Stimulated activated effector memory CD8-positive, alpha-beta T cell treated with anti-CD3 and anti-CD28 coated beads, Interleukin-12 subunit alpha, Interleukin-12 subunit beta, amount 100 ng/mL, for 72 hours (primary cell): ENCODE results near the gene HTR6.

Experiments used
- ATAC-seq: fragments of 150-1000 bp; cut with Tn5 transposase; 2 replicates; pipeline ENCODE4 v1.10.0; 2021
- DNase-seq, 2 donors: peaks; one replicate each; pipeline ENCODE4 v3.0.0; 2021 to 2022; ENCODE audit warnings: low spot score in 2 of 2
- H3K27ac Mint-ChIP-seq: one replicate; pipeline ENCODE4 v1.8.0; 2022; ENCODE audit warnings: mild to moderate bottlenecking, mixed read lengths
- H3K36me3 Mint-ChIP-seq: one replicate; pipeline ENCODE4 v1.8.0; 2022; ENCODE audit warnings: mild to moderate bottlenecking, mixed read lengths
- H3K4me1 Mint-ChIP-seq: one replicate; pipeline ENCODE4 v1.8.0; 2022; ENCODE audit warnings: mixed read lengths
- H3K4me3 Mint-ChIP-seq: one replicate; pipeline ENCODE4 v1.8.0; 2022; ENCODE audit warnings: mild to moderate bottlenecking, mixed read lengths
- H3K9me3 Mint-ChIP-seq: one replicate; pipeline ENCODE4 v1.8.0; 2022; ENCODE audit warnings: mixed read lengths

Gene HTR6

DNA sequence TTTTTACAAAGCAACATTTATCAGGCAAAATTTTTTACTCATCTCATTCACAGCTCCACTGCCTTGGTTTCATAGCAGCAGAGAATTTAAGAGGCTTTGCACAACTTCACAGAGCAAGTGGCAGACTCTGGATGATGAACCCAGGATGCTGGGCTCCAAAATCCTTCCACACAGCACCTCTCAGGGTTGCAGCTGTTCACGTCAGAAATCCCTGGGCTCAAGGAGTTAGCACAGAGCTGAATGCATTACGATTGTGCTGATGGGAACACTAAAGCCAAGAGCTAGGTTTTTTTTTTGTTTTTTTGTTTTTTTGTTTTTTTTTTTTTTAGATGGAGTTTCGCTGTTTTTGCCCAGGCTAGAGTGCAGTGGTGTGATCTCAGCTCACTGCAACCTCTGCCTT, 2.4 kb upstream of the HTR6 start:
- peaks cover 28% of the 10 kb centered on the region for H3K4me1 Mint-ChIP-seq
- no peaks in the 10 kb centered on the region for H3K9me3 Mint-ChIP-seq
- no peak overlapping the region for H3K27ac Mint-ChIP-seq
- H3K4me3 Mint-ChIP-seq = no peak overlapping the region
- DNase-seq = no peak
- no peak for ATAC-seq
- peaks cover 10% of the 10 kb centered on the region for H3K36me3 Mint-ChIP-seq

DNA sequence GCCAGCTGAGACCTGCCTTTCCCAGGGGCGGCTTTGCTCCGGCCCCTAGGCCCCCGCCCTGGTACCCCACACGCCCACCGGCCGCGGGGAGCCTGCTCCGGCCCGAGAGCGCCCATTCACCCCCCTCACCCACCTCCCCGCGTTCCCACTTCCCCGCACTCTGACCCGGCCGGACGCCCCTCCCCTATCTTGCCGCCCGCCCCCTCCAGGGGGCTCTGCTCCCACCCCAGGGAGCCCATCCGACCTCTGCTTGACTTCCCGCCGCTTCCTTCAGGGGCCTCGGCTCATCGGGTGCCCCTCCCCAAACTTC, 466 bp downstream of the HTR6 start:
- Mint-ChIP-seq H3K4me3 (peak overlapping the region; percentile 64), H3K36me3 (no peaks in the 10 kb centered on the region), H3K4me1 (peaks cover 12% of the 10 kb centered on the region), H3K9me3 (no peaks in the 10 kb centered on the region), H3K27ac (no peak overlapping the region)
- no peak for ATAC-seq
- no peak for DNase-seq

DNA sequence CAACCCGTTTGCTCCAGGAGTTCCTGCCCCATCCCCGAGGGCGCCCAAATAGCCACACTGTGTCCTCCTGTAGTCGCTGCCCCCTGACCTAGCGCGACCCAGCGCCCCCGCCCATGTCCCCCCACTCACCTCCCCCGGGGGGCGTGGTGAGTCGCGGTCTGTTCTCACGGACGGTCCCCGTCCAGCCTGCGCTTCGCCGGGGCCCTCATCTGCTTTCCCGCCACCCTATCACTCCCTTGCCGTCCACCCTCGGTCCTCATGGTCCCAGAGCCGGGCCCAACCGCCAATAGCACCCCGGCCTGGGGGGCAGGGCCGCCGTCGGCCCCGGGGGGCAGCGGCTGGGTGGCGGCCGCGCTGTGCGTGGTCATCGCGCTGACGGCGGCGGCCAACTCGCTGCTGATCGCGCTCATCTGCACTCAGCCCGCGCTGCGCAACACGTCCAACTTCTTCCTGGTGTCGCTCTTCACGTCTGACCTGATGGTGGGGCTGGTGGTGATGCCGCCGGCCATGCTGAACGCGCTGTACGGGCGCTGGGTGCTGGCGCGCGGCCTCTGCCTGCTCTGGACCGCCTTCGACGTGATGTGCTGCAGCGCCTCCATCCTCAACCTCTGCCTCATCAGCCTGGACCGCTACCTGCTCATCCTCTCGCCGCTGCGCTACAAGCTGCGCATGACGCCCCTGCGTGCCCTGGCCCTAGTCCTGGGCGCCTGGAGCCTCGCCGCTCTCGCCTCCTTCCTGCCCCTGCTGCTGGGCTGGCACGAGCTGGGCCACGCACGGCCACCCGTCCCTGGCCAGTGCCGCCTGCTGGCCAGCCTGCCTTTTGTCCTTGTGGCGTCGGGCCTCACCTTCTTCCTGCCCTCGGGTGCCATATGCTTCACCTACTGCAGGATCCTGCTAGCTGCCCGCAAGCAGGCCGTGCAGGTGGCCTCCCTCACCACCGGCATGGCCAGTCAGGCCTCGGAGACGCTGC, 1.1 kb downstream of the HTR6 start:
- H3K27ac Mint-ChIP-seq = no peak overlapping the region
- peak overlapping the region; percentile 64 for H3K4me3 Mint-ChIP-seq
- ATAC-seq = no peak
- no peaks in the 10 kb centered on the region for H3K36me3 Mint-ChIP-seq
- DNase-seq = no peak
- H3K9me3 Mint-ChIP-seq = no peaks in the 10 kb centered on the region
- H3K4me1 Mint-ChIP-seq = peaks cover 12% of the 10 kb centered on the region

DNA sequence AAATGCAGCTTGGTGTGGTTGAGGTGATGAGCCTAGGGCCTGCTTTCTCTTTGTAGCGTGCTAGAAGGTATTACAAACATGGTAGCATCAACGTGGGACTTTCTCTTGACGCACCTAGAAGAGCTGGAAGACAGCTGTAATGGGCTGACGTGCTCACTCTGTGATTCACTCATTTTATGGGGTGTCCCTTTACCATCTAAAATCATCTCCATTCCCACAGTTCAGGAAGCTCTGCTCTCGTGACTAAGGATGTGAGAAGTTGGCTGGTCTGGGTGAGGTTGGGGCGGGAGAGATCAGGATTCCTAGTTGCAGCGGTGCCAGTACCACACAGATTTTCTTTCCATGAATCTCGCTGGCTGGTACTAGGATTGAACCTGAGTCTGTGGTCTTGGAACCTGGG, 4.2 kb downstream of the HTR6 start:
- no peaks in the 10 kb centered on the region for H3K36me3 Mint-ChIP-seq
- no peak for ATAC-seq
- no peak overlapping the region for H3K27ac Mint-ChIP-seq
- H3K4me3 Mint-ChIP-seq = no peak overlapping the region
- no peaks in the 10 kb centered on the region for H3K9me3 Mint-ChIP-seq
- DNase-seq = no peak
- peaks cover 12% of the 10 kb centered on the region for H3K4me1 Mint-ChIP-seq

DNA sequence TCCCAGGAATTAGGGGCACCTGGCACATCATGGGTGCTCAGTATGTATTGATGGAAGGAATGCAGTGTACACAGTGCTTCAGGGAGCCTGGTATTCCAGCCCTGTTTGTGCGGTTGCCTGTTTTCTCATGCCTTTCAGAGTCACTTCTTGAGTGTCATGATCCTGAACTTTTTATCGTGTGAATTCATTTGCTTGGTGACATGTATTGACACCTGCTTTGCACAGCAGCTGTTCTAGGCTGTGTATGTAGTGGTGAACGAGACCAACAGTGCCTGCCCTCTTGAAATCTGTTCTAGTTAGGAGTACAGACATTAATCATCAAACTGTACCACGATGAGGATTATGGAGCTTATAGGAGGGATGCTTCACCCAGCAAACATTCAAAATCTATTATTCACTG, 6.1 kb downstream of the HTR6 start:
- Mint-ChIP-seq H3K36me3 (no peaks in the 10 kb centered on the region), H3K27ac (no peak overlapping the region), H3K4me1 (peaks cover 5% of the 10 kb centered on the region), H3K9me3 (no peaks in the 10 kb centered on the region), H3K4me3 (no peak overlapping the region)
- DNase-seq (no peak), ATAC-seq (no peak)

DNA sequence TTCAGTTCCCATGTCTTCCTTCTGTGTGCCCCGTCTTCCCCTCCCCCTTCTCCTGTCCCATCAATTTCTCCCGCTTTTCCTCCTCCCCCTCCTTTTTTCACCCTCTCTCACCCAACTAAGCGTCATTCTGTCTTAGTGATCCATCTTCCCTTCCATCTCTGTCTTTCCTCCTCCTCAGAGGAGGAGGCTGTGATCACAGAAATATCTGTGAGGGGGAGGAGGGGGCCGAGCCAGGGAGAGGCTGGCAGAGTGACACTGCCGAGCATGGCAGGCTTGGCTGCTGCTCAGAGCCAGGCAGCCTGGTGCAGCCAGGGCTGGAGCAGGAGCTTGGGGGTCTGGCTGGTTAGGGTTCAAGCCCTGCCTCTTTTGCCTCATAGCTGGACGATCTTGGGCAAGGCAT, 7.6 kb downstream of the HTR6 start:
- H3K4me1 Mint-ChIP-seq = no peaks in the 10 kb centered on the region
- DNase-seq (no peak), ATAC-seq (no peak)
- H3K27ac Mint-ChIP-seq = no peak overlapping the region
- no peak overlapping the region for H3K4me3 Mint-ChIP-seq
- no peaks in the 10 kb centered on the region for H3K36me3 Mint-ChIP-seq
- no peaks in the 10 kb centered on the region for H3K9me3 Mint-ChIP-seq

DNA sequence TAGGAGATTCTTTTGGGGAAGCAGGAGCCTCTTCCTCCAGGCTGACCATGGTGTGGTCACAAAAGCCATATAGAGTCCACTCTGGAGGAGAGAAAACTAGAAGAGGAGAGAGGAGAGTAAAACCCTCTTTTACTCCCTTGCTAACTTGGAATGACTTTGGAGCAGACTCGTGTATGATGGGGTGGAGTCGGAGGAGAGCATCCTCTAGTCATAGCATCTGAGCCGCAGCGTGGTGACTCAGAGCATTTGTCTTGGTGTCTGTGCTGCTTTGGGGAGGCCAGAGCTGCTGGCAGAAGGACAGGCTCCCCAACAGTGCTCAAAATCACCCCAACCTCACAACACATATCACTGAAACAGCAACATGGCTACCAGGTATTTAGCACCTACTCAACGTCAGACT, 11.1 kb downstream of the HTR6 start:
- DNase-seq (no peak), ATAC-seq (no peak)
- H3K9me3 Mint-ChIP-seq = no peaks in the 10 kb centered on the region

DNA sequence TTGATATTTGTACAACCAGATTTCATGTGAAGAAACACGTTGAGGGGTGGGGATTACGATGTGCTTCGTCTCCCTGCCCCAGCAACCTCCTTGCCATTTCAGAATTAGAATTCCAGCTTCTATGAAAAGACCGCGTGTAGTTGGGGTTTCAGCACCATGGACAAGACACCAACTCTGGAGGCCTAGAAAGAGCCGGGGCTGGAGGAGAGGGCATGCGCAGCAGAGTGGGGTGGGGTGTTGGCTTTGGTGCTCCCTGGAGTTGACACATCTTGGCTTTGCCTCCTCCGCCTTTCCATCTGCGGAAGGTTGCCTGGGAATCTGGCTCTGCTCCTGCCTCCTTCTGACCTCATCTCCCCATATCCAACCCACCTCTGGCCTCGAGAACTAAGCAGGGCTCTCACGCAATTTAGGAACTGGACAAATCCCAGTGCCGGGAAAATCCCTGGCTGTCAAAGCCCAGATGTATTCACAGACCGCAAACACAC, 11.8 kb downstream of the HTR6 start:
- Mint-ChIP-seq H3K27ac (no peak overlapping the region), H3K36me3 (no peaks in the 10 kb centered on the region), H3K4me1 (no peaks in the 10 kb centered on the region), H3K4me3 (no peak overlapping the region), H3K9me3 (no peaks in the 10 kb centered on the region)
- DNase-seq (no peak), ATAC-seq (no peak)

More for the DNA sequence above, 11.1 kb downstream of the HTR6 start:
- Mint-ChIP-seq H3K4me1 (no peaks in the 10 kb centered on the region), H3K36me3 (no peaks in the 10 kb centered on the region), H3K27ac (no peak overlapping the region), H3K4me3 (no peak overlapping the region)

DNA sequence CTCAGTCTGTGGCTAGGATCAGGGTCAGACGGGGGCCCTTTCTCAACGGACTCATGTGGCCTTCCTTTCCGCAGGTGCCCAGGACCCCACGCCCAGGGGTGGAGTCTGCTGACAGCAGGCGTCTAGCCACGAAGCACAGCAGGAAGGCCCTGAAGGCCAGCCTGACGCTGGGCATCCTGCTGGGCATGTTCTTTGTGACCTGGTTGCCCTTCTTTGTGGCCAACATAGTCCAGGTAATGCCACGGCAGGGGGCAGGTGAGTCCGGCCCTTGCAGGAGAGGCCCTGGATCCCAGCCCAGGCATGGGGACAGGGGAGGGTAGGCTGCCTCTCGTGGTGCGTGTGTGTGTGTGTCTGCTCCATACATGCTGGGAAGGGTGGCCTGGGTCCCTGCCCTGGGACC, 13.8 kb downstream of the HTR6 start:
- no peak overlapping the region for H3K4me3 Mint-ChIP-seq
- DNase-seq (no peak), ATAC-seq (no peak)
- no peaks in the 10 kb centered on the region for H3K9me3 Mint-ChIP-seq
- no peaks in the 10 kb centered on the region for H3K36me3 Mint-ChIP-seq
- no peaks in the 10 kb centered on the region for H3K4me1 Mint-ChIP-seq
- H3K27ac Mint-ChIP-seq = no peak overlapping the region

DNA sequence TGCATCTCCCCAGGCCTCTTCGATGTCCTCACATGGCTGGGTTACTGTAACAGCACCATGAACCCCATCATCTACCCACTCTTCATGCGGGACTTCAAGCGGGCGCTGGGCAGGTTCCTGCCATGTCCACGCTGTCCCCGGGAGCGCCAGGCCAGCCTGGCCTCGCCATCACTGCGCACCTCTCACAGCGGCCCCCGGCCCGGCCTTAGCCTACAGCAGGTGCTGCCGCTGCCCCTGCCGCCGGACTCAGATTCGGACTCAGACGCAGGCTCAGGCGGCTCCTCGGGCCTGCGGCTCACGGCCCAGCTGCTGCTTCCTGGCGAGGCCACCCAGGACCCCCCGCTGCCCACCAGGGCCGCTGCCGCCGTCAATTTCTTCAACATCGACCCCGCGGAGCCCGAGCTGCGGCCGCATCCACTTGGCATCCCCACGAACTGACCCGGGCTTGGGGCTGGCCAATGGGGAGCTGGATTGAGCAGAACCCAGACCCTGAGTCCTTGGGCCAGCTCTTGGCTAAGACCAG, 14.3 kb downstream of the HTR6 start:
- Mint-ChIP-seq H3K9me3 (no peaks in the 10 kb centered on the region), H3K4me3 (no peak overlapping the region), H3K36me3 (no peaks in the 10 kb centered on the region), H3K27ac (no peak overlapping the region), H3K4me1 (no peaks in the 10 kb centered on the region)
- ATAC-seq = no peak
- DNase-seq = no peak

DNA sequence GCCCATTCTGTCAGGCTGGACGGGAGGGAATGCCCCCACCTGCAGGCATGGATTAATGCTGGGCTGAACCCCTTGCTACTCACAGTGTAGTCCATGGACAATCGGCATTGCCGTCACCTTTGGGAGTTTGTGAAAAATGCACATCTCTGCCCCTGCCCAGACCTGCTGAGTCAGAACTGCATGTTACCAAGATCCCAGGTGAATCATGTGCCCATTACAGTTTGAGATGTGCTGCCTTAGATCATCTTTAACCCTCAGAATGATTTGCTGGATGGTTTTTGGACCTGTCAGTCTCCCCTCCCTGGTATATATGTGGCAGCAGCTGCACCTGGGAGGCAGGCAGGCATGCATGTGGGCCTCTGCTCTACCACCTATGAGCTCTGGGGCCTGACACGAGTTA, 15.0 kb downstream of the HTR6 start:
- Mint-ChIP-seq H3K27ac (no peak overlapping the region), H3K4me3 (no peak overlapping the region), H3K9me3 (no peaks in the 10 kb centered on the region), H3K36me3 (no peaks in the 10 kb centered on the region), H3K4me1 (no peaks in the 10 kb centered on the region)
- DNase-seq = no peak
- no peak for ATAC-seq

DNA sequence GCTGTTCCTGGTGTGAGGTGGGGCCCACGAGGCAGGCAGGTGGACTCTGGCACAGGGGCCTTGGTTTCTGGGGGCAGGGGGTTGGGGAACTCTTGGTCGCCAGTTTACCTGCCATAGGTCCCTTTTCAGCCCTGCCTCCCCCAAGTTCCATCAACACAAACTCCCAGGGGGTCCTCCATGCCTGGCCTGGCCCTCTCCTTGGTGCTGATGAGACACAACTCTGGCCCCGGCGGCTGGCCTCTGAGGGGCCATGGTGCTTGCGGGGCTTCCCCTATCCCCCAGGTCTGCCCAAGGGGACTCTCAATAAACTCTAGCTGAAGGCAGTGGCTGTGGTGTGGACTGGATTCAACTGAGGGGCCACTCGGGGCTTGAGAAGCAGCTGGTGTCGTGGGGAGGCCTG, 16.0 kb downstream of the HTR6 start:
- ATAC-seq = no peak
- Mint-ChIP-seq H3K27ac (no peak overlapping the region), H3K9me3 (no peaks in the 10 kb centered on the region), H3K4me1 (no peaks in the 10 kb centered on the region), H3K36me3 (no peaks in the 10 kb centered on the region), H3K4me3 (no peak overlapping the region)
- no peak for DNase-seq

DNA sequence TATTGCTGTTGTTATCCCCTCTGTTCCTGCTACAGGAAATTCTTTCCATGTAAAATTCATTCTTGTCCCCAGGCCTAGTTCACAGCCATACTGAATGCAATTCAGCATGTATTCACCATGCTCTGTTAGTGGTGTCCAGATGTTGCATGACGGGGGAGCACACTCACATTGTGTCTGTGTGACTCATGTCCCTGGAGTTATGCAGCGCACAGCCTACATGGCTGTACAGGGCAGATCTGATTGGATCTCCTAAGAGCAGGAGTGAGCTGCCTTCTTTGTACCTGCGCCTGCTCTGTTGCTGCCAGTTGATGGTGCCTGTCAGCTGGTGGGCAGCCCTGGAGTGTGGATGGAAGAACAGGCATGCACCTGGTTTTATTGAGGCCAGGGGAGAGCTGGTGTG, 17.6 kb downstream of the HTR6 start:
- no peak overlapping the region for H3K27ac Mint-ChIP-seq
- DNase-seq (no peak), ATAC-seq (no peak)
- H3K4me3 Mint-ChIP-seq = no peak overlapping the region
- H3K4me1 Mint-ChIP-seq = peaks cover under 1% of the 10 kb centered on the region
- no peaks in the 10 kb centered on the region for H3K9me3 Mint-ChIP-seq
- no peaks in the 10 kb centered on the region for H3K36me3 Mint-ChIP-seq

DNA sequence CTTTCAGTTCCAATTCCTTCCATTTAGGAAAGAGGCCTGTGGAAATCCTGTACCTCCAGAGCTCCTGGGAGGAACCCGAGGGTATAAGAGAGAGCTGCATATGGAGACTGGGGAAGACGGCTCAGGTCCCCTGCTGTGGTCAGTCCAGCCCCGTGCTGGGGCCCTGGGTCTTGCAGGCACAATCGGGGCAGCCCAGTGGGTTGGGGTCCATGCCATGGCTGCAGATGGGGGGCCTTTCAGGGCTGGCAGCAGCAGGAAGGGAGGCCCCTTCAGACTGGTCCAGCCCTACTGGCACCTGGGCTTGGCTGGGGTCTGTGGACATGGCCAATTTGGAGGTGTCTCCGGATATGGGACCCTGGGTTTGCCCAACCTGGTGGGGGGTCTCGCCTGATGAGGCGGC, 18.2 kb downstream of the HTR6 start:
- no peak for ATAC-seq
- Mint-ChIP-seq H3K27ac (no peak overlapping the region), H3K4me3 (no peak overlapping the region)

DNA sequence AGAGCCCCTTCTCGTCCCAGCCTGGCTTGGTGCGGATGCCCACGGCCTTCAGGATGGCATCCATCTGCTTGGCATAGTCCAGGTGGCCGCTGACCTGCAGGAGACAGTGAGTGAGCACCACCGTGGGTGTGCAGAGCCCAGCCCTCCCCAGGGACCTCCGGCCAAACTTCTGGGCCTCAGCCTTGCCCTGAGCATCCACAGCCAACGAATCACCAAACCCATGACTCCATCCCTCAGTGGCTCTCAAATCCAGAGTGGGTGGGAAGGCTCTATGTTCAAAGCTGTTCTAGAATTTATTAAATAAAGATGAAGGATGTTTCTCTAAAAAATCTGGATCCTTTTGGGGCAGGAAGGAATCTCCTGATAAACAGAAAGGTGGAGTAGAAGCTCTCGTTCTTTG, 18.7 kb downstream of the HTR6 start:
- Mint-ChIP-seq H3K9me3 (no peaks in the 10 kb centered on the region), H3K4me3 (no peak overlapping the region), H3K36me3 (no peaks in the 10 kb centered on the region), H3K27ac (no peak overlapping the region), H3K4me1 (peaks cover 9% of the 10 kb centered on the region)
- DNase-seq (no peak), ATAC-seq (no peak)

More for the DNA sequence above, 18.2 kb downstream of the HTR6 start:
- no peak for DNase-seq
- no peaks in the 10 kb centered on the region for H3K9me3 Mint-ChIP-seq
- H3K36me3 Mint-ChIP-seq = no peaks in the 10 kb centered on the region
- peaks cover 5% of the 10 kb centered on the region for H3K4me1 Mint-ChIP-seq

DNA sequence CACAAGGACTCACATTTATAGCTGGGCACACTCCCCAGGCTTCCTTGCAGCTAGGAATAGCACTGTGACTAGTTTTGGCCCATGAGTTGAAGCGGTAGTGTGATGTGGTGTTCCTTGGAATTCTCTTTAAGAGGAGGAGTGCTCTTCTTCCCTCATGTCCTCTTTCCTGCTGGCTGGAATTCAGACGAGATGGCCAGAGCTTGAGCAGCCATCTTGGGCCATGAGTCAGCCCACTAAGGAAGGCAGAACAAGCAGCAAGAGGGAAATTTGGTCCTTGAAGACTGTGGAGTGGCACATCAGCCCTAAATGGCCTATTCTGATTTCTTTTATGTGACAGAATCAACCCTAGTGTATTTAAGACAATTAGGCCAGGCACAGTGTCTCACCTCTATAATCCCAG, 20.0 kb downstream of the HTR6 start:
- DNase-seq (no peak), ATAC-seq (no peak)
- no peak overlapping the region for H3K27ac Mint-ChIP-seq

More for the DNA sequence above, 20.0 kb downstream of the HTR6 start:
- H3K4me1 Mint-ChIP-seq = peaks cover 21% of the 10 kb centered on the region
- no peaks in the 10 kb centered on the region for H3K9me3 Mint-ChIP-seq
- no peak overlapping the region for H3K4me3 Mint-ChIP-seq
- H3K36me3 Mint-ChIP-seq = no peaks in the 10 kb centered on the region
